ENCODE measurements around the gene ABCG8. TPM values are rescaled to one million over a fixed set of nuclear protein-coding genes. Genes with fewer than 3 reads are reported as not detected.

The ABCG8 gene
- total RNA-seq, 1 experiment from 2014 or later, result not detected

- H3K27ac Mint-ChIP-seq (ENCODE audit: unreplicated experiment), result no peak overlapping the region
- H3K36me3 Mint-ChIP-seq (ENCODE audit: insufficient read depth, unreplicated experiment), result no peaks in the 10 kb centered on the region
- H3K27me3 Mint-ChIP-seq (ENCODE audit: insufficient read depth, unreplicated experiment), result peaks cover 17% of the 10 kb centered on the region
- no peaks in the 10 kb centered on the region for H3K9me3 Mint-ChIP-seq (ENCODE audit: unreplicated experiment)
- BruUV-seq (replicated peaks), result no TSS peak
- Histone ChIP-seq H3K27me3 (replicated peaks; ENCODE audit: control insufficient read depth, insufficient read depth, low read length) (no peaks in the 10 kb centered on the region), H3K4me1 (no peaks in the 10 kb centered on the region), H3K4me3 (ENCODE audit: low read depth, low read length) (no peak overlapping the region), H3K36me3 (ENCODE audit: control insufficient read depth, insufficient read depth, low read length) (no peaks in the 10 kb centered on the region), H3K9me3 (no peaks in the 10 kb centered on the region)
- no peak for DNase-seq
- intact Hi-C loops (cut with micrococcal nuclease; ENCODE audit: unreplicated experiment), result no loop called here
- ChIA-PET POLR2A (no interaction called here), CTCF (no interaction called here)
- TF ChIP-seq, protein P1, sequence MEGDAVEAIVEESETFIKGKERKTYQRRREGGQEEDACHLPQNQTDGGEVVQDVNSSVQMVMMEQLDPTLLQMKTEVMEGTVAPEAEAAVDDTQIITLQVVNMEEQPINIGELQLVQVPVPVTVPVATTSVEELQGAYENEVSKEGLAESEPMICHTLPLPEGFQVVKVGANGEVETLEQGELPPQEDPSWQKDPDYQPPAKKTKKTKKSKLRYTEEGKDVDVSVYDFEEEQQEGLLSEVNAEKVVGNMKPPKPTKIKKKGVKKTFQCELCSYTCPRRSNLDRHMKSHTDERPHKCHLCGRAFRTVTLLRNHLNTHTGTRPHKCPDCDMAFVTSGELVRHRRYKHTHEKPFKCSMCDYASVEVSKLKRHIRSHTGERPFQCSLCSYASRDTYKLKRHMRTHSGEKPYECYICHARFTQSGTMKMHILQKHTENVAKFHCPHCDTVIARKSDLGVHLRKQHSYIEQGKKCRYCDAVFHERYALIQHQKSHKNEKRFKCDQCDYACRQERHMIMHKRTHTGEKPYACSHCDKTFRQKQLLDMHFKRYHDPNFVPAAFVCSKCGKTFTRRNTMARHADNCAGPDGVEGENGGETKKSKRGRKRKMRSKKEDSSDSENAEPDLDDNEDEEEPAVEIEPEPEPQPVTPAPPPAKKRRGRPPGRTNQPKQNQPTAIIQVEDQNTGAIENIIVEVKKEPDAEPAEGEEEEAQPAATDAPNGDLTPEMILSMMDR (IDR thresholded peaks at IDR 0.05; ENCODE audit: insufficient read depth in 1 of 2, low read depth in 1 of 2, low read length in 1 of 2, severe bottlenecking in 1 of 2, unreplicated experiment in 1 of 2), result no peak
- no peak overlapping the region for H3K4me3 Mint-ChIP-seq (ENCODE audit: unreplicated experiment)
- H3K4me1 Mint-ChIP-seq (ENCODE audit: low read depth, unreplicated experiment), result no peaks in the 10 kb centered on the region
Observed at GRCh38 chr2:43824951-43825493, 13.7 kb upstream of the ABCG8 start.

- no peak overlapping the region for H3K4me3 ChIP-seq (ENCODE audit: low read depth, low read length)
- H3K36me3 Mint-ChIP-seq (ENCODE audit: insufficient read depth, unreplicated experiment), result no peaks in the 10 kb centered on the region
- H3K36me3 ChIP-seq (ENCODE audit: control insufficient read depth, insufficient read depth, low read length), result no peaks in the 10 kb centered on the region
- intact Hi-C loops (cut with micrococcal nuclease; ENCODE audit: unreplicated experiment), result no loop called here
- BruUV-seq (replicated peaks), result no TSS peak
- no peak overlapping the region for H3K4me3 Mint-ChIP-seq (ENCODE audit: unreplicated experiment)
- H3K4me1 Mint-ChIP-seq (ENCODE audit: low read depth, unreplicated experiment), result no peaks in the 10 kb centered on the region
- no peaks in the 10 kb centered on the region for H3K9me3 ChIP-seq
- no peaks in the 10 kb centered on the region for H3K9me3 Mint-ChIP-seq (ENCODE audit: unreplicated experiment)
- H3K27me3 ChIP-seq (replicated peaks; ENCODE audit: control insufficient read depth, insufficient read depth, low read length), result no peaks in the 10 kb centered on the region
- POLR2A ChIA-PET, result no interaction called here
- CTCF ChIA-PET, result no interaction called here
- no peak overlapping the region for H3K27ac Mint-ChIP-seq (ENCODE audit: unreplicated experiment)
- no peaks in the 10 kb centered on the region for H3K4me1 ChIP-seq
- no peak for DNase-seq
- TF ChIP-seq, protein P1 (IDR thresholded peaks at IDR 0.05; ENCODE audit: insufficient read depth in 1 of 2, low read depth in 1 of 2, low read length in 1 of 2, severe bottlenecking in 1 of 2, unreplicated experiment in 1 of 2), result no peak
- H3K27me3 Mint-ChIP-seq (ENCODE audit: insufficient read depth, unreplicated experiment), result peaks cover 17% of the 10 kb centered on the region
Observed at GRCh38 chr2:43825841-43826240, 12.9 kb upstream of the ABCG8 start.

DNA sequence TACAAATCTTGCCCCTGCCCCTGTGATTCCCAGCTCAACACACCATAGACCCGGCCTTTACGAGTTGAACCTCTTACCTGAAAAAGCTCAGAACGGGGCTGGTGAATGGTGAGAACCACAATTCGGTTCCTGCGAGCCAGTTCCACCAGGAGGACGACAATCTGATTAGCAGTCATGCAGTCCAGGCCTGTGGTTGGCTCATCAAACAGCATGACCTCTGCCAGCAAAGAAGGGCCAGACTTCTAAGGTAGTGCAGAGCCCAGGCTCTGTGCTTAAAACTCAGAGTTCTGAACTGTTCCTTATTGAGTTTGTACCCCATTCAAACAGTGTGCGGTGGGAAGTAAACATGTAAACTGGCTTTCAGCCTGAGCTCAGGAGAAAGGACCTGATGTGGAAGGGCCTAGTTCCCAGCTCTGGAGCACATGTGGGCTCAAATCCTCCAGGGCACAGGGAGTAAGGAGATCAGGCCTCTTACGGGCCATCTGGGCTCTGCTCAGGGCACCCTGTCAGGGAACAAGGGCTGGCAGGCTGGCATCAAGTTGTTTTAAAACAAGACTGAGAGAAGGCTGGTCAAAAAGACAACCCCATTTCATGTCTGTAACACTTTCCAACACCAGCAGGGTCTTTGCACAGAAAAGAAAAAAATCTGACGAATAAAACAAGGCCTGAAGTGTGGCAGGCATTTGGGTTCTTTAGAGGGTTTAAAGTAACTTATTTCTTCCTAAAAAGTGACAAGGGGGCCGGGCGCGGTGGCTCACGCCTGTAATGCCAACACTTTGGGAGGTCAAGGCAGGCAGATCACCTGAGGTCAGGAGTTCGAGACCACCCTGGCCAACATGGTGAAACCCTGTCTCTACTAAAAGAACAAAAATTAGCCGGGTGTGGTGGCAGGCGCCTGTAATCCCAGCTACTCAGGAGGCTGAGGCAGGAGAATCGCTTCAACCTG is 12.2 kb upstream of the ABCG8 start:
- Histone ChIP-seq H3K36me3 (ENCODE audit: control insufficient read depth, insufficient read depth, low read length) (no peaks in the 10 kb centered on the region), H3K9me3 (no peaks in the 10 kb centered on the region), H3K27me3 (replicated peaks; ENCODE audit: control insufficient read depth, insufficient read depth, low read length) (no peaks in the 10 kb centered on the region), H3K4me1 (no peaks in the 10 kb centered on the region), H3K4me3 (ENCODE audit: low read depth, low read length) (no peak overlapping the region)
- ChIA-PET POLR2A (no interaction called here), CTCF (no interaction called here)
- no peaks in the 10 kb centered on the region for H3K9me3 Mint-ChIP-seq (ENCODE audit: unreplicated experiment)
- intact Hi-C loops (cut with micrococcal nuclease; ENCODE audit: unreplicated experiment), result no loop called here
- DNase-seq, result no peak
- TF ChIP-seq, protein P1 (IDR thresholded peaks at IDR 0.05; ENCODE audit: insufficient read depth in 1 of 2, low read depth in 1 of 2, low read length in 1 of 2, severe bottlenecking in 1 of 2, unreplicated experiment in 1 of 2), result no peak
- H3K4me3 Mint-ChIP-seq (ENCODE audit: unreplicated experiment), result no peak overlapping the region
- no peak overlapping the region for H3K27ac Mint-ChIP-seq (ENCODE audit: unreplicated experiment)
- no TSS peak for BruUV-seq (replicated peaks)
- no peaks in the 10 kb centered on the region for H3K36me3 Mint-ChIP-seq (ENCODE audit: insufficient read depth, unreplicated experiment)
- H3K4me1 Mint-ChIP-seq (ENCODE audit: low read depth, unreplicated experiment), result no peaks in the 10 kb centered on the region
- H3K27me3 Mint-ChIP-seq (ENCODE audit: insufficient read depth, unreplicated experiment), result peaks cover 15% of the 10 kb centered on the region
